ENCODE measurements around the gene OASL.

DNA sequence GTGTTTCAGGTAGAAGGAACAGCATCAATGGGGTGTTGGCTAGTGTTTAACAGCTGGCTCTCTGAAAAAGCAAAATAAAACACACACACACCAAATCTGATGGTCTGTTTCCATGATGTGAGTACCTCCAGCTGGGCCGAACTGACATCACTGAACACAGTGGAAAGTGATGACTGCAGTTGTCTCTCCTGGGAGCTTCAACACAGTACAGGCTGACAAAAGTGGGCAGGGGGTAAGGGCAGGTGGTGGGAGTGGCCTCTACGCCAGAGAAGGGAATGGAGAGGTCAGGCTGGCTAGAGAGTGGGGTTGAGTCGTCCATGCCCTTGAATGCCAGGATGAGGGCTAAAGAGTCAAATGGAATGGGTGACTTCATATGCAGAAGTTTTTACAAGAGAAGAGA is 68.7 kb downstream of the OASL start:
- TF ChIP-seq, protein P1, sequence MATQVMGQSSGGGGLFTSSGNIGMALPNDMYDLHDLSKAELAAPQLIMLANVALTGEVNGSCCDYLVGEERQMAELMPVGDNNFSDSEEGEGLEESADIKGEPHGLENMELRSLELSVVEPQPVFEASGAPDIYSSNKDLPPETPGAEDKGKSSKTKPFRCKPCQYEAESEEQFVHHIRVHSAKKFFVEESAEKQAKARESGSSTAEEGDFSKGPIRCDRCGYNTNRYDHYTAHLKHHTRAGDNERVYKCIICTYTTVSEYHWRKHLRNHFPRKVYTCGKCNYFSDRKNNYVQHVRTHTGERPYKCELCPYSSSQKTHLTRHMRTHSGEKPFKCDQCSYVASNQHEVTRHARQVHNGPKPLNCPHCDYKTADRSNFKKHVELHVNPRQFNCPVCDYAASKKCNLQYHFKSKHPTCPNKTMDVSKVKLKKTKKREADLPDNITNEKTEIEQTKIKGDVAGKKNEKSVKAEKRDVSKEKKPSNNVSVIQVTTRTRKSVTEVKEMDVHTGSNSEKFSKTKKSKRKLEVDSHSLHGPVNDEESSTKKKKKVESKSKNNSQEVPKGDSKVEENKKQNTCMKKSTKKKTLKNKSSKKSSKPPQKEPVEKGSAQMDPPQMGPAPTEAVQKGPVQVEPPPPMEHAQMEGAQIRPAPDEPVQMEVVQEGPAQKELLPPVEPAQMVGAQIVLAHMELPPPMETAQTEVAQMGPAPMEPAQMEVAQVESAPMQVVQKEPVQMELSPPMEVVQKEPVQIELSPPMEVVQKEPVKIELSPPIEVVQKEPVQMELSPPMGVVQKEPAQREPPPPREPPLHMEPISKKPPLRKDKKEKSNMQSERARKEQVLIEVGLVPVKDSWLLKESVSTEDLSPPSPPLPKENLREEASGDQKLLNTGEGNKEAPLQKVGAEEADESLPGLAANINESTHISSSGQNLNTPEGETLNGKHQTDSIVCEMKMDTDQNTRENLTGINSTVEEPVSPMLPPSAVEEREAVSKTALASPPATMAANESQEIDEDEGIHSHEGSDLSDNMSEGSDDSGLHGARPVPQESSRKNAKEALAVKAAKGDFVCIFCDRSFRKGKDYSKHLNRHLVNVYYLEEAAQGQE (IDR thresholded peaks at IDR 0.05; ENCODE audit: low read depth): no peak
- no peak for TF ChIP-seq EGR1 (IDR thresholded peaks at IDR 0.05)
